Inflammatory macrophage (primary cell): Measurements from ENCODE around the gene SLC51A.

Experiments
- DNase-seq, 2 donors: peaks; one replicate each; pipeline ENCODE4 v3.0.0-alpha.2; 2020 to 2022

The SLC51A gene

GRCh38 chr3:196216681-196217211, 412 bp downstream of the SLC51A start:
- DNase-seq: no peak

GRCh38 chr3:196217307-196218154, 1.2 kb downstream of the SLC51A start:
- no peak for DNase-seq

- no peak for DNase-seq
These were observed 1.9 kb downstream of the SLC51A start for GRCh38 chr3:196218155-196218712.

GRCh38 chr3:196219194-196219969, 3.0 kb downstream of the SLC51A start:
- peak; percentile 86 to 87 for DNase-seq

- no peak for DNase-seq
These were observed 3.6 kb downstream of the SLC51A start for GRCh38 chr3:196219970-196220311.

GRCh38 chr3:196220587-196220986, 4.3 kb downstream of the SLC51A start:
- peak; percentile 91 to 93 for DNase-seq

- DNase-seq: peak; percentile 66 to 68
These were observed 4.7 kb downstream of the SLC51A start for GRCh38 chr3:196220991-196221390.

GRCh38 chr3:196222876-196223595, 6.7 kb downstream of the SLC51A start:
- DNase-seq: no peak

GRCh38 chr3:196225086-196225485, 8.8 kb downstream of the SLC51A start:
- peak in 1 of 2 donors; percentile 33 for DNase-seq

GRCh38 chr3:196225763-196226364, 9.5 kb downstream of the SLC51A start:
- DNase-seq: no peak

GRCh38 chr3:196227121-196227561, 10.8 kb downstream of the SLC51A start:
- DNase-seq: peak in 1 of 2 donors; percentile 80

GRCh38 chr3:196227629-196228493, 11.5 kb downstream of the SLC51A start:
- DNase-seq: no peak

- DNase-seq: peak; percentile 29 to 57
These were observed 16.0 kb downstream of the SLC51A start for GRCh38 chr3:196232154-196232881.

GRCh38 chr3:196232882-196233251, 16.5 kb downstream of the SLC51A start:
- DNase-seq: no peak

- no peak for DNase-seq
These were observed 19.3 kb downstream of the SLC51A start for GRCh38 chr3:196235452-196236122.

- DNase-seq: no peak
These were observed 19.9 kb downstream of the SLC51A start for GRCh38 chr3:196236223-196236622.

- DNase-seq: no peak
These were observed 20.9 kb downstream of the SLC51A start for GRCh38 chr3:196237203-196237602.

- no peak for DNase-seq
These were observed 22.6 kb downstream of the SLC51A start for GRCh38 chr3:196238612-196239560.

- DNase-seq: no peak
These were observed 24.1 kb downstream of the SLC51A start for GRCh38 chr3:196240424-196240823.
